K562 (cell line): Measurements from ENCODE around the gene PHC1. TPM values are rescaled to one million over a fixed set of nuclear protein-coding genes. Genes with fewer than 3 reads are reported as not detected.

ENCODE experiments used
- ATAC-seq: fragments of 200-7000 bp; cut with Tn5 transposase; 3 replicates; pipeline ENCODE4 v1.9.1; 2020; ENCODE audit warnings: moderate library complexity
- BruUV-seq: library from RNA; stranded (reverse); fragments of 400-500 nt; replicated peaks from 2 replicates; lab custom pipeline; 2021; lab: Mats Ljungman, UMichigan
- CTCF ChIA-PET: fragments of 300-600 bp; formaldehyde crosslinking; extraction: SDS; loops from one replicate; lab custom pipeline; 2021; ENCODE audit warnings: low intra/inter-chr PET ratio; lab: Yijun Ruan, JAX
- POLR2A ChIA-PET: fragments of 300-600, 350-650 bp; sonication (Branson Sonifier 250); formaldehyde crosslinking; extraction: SDS; loops from one replicate; lab custom pipeline; 2021; ENCODE audit warnings: antibody characterized with exemption, inconsistent platforms; lab: Yijun Ruan, JAX
- DNase-seq, 4 experiments: peaks; one replicate each; pipeline versions ENCODE4 v3.0.0 to v3.0.0-alpha.2; 2011 to 2018; ENCODE audit warnings: low spot score in 3 of 4, mixed read lengths in 3 of 4; ENCODE audit errors: extremely low read depth in 1 of 4
- FAIRE-seq: peaks from 2 replicates; lab custom pipeline; 2011; peaks lifted over from hg19 to GRCh38; lab: Jason Lieb, UNC
- H2AFZ ChIP-seq: 2 replicates; pipeline ENCODE4 v1.6.0; 2011; ENCODE audit warnings: low read depth, low read length, control low read depth, inconsistent platforms
- H3K27ac ChIP-seq: fragments of 200-600 bp; 3 replicates; pipeline ENCODE4 v1.8.0; 2011; ENCODE audit warnings: low read depth, mild to moderate bottlenecking, control low read depth, inconsistent platforms, low read length, moderate library complexity, mixed read lengths; ENCODE audit errors: extremely low read depth
- H3K27me3 ChIP-seq, 2 experiments: fragments of 300-600 bp in 1 of 2; 2 replicates in 1 of 2; 3 replicates in 1 of 2; pipeline versions ENCODE4 v1.6.0 to v1.8.0; 2011; ENCODE audit warnings: inconsistent platforms in 2 of 2, low read length in 2 of 2, mild to moderate bottlenecking in 1 of 2, mixed read lengths in 1 of 2, moderate library complexity in 1 of 2; ENCODE audit not compliant: control insufficient read depth in 2 of 2, insufficient read depth in 2 of 2
- H3K36me3 ChIP-seq: fragments of 300-600 bp; 3 replicates; pipeline ENCODE4 v1.8.0; 2011; ENCODE audit warnings: mild to moderate bottlenecking, low read length, inconsistent platforms; ENCODE audit not compliant: control insufficient read depth, insufficient read depth
- H3K4me1 ChIP-seq, 2 experiments: fragments of 200-600 bp in 1 of 2; replicated peaks in 1 of 2; 2 replicates in 1 of 2; 3 replicates in 1 of 2; pipeline versions ENCODE4 v1.5.1 to v1.8.0; 2011; ENCODE audit warnings: inconsistent platforms in 2 of 2, low read length in 2 of 2, mild to moderate bottlenecking in 1 of 2, mixed read lengths in 1 of 2, moderate library complexity in 1 of 2; ENCODE audit not compliant: control insufficient read depth in 2 of 2, insufficient read depth in 2 of 2
- H3K4me2 ChIP-seq: 2 replicates; pipeline ENCODE4 v1.6.1; 2011; ENCODE audit warnings: low read length, control low read depth, inconsistent platforms, mixed read lengths; ENCODE audit not compliant: insufficient read depth
- H3K4me3 ChIP-seq: fragments of 200-600 bp; sonication (generic), shearing (Covaris generic); 2 replicates; pipeline ENCODE4 v1.5.1; 2016; ENCODE audit warnings: control low read depth, inconsistent platforms
- H3K79me2 ChIP-seq: fragments of 200-600 bp; 3 replicates; pipeline ENCODE4 v1.8.0; 2011; ENCODE audit warnings: low read length, inconsistent platforms; ENCODE audit not compliant: control insufficient read depth, insufficient read depth
- H3K9ac ChIP-seq, 2 experiments: 2 replicates each; pipeline versions ENCODE4 v1.6.0 to v1.6.1; 2011; ENCODE audit warnings: low read depth in 2 of 2, low read length in 2 of 2, control low read depth in 1 of 2, inconsistent platforms in 1 of 2, mild to moderate bottlenecking in 1 of 2, mixed read lengths in 1 of 2; ENCODE audit not compliant: insufficient read depth in 1 of 2
- H3K9me1 ChIP-seq: one replicate; pipeline ENCODE4 v1.6.0; 2011; ENCODE audit warnings: inconsistent platforms, mild to moderate bottlenecking, low read length, moderate library complexity; ENCODE audit not compliant: control insufficient read depth, insufficient read depth
- H3K9me3 ChIP-seq: replicated peaks from 2 replicates; pipeline ENCODE4 v1.5.1; 2011; ENCODE audit warnings: low read depth, low read length, inconsistent platforms; ENCODE audit not compliant: control insufficient read depth, insufficient read depth
- H4K20me1 ChIP-seq: replicated peaks from 2 replicates; pipeline ENCODE4 v1.6.1; 2011; ENCODE audit warnings: low read length, inconsistent platforms, mixed read lengths; ENCODE audit not compliant: control insufficient read depth, insufficient read depth
- CEBPB ChIP-seq: fragments of 450-650 bp; IDR thresholded peaks from 2 replicates; pipeline ENCODE4 v1.6.1; 2016; ENCODE audit warnings: missing genetic modification characterization, missing compliant biosample characterization
- CEBPG ChIP-seq, 3 experiments: fragments of 200-800 bp in 1 of 3; sonication (Bioruptor generic) in 1 of 3; sonication (generic) in 1 of 3; formaldehyde crosslinking in 1 of 3; IDR thresholded peaks in 2 of 3; conservative IDR thresholded peaks in 1 of 3; 2 replicates each; pipeline versions ENCODE4 v1.6.1 to v1.8.0; 2016 to 2022; ENCODE audit warnings: missing compliant biosample characterization in 2 of 3, missing genetic modification characterization in 2 of 3, mild to moderate bottlenecking in 1 of 3, missing genetic modification reagents in 1 of 3
- CEBPZ ChIP-seq: fragments of 150-350 bp; IDR thresholded peaks from 2 replicates; pipeline ENCODE4 v1.6.1; 2014; ENCODE audit warnings: low read depth, mild to moderate bottlenecking, low read length, borderline replicate concordance
- DPF2 ChIP-seq: fragments of 450-650 bp; IDR thresholded peaks from 2 replicates; pipeline ENCODE4 v1.6.1; 2016
- MCM7 ChIP-seq, 2 experiments: fragments of 450-650 bp; IDR thresholded peaks; 2 replicates each; pipeline ENCODE4 v1.6.1; 2016 to 2018
- NFYB ChIP-seq: IDR thresholded peaks from 2 replicates; pipeline ENCODE4 v1.6.1; 2011; ENCODE audit warnings: mild to moderate bottlenecking, moderate library complexity; ENCODE audit not compliant: insufficient read length; ENCODE audit errors: extremely low read depth
- TGIF2 ChIP-seq: sonication (generic); formaldehyde crosslinking; IDR thresholded peaks from 2 replicates; pipeline ENCODE4 v1.8.1; 2022; ENCODE audit warnings: mild to moderate bottlenecking, missing genetic modification reagents, moderate library complexity
- ZNF324 ChIP-seq: fragments of 250-450 bp; sonication (Bioruptor Pico); IDR thresholded peaks from 2 replicates; pipeline ENCODE4 v1.4.0; 2020; ENCODE audit warnings: mild to moderate bottlenecking
- ZNF655 ChIP-seq: fragments of 250-450 bp; sonication (Bioruptor Pico); IDR thresholded peaks from 2 replicates; pipeline ENCODE4 v1.5.0; 2021
- WGBS: fragments of 100-300 bp; shearing (Covaris generic); methylation state at CpG from one replicate; pipeline ENCODE4 v1.1.6; 2016; ENCODE audit warnings: low coverage, mixed read lengths; ENCODE audit not compliant: insufficient coverage; ENCODE audit errors: missing lambda C conversion rate; 5-methylcytosine and 5-hydroxymethylcytosine counted together
- in situ Hi-C: fragments of 300-500 bp; cut with MboI; formaldehyde crosslinking; loops from 4 replicates; pipeline ENCODE4 v1.15.0; 2018; ENCODE audit warnings: inconsistent platforms, mixed read lengths
- intact Hi-C: fragments of 100-400 bp; cut with micrococcal nuclease; formaldehyde crosslinking; loops from 2 replicates; pipeline ENCODE4 v1.14.2; 2022
- polyA plus RNA-seq, 8 experiments: library from polyadenylated mRNA; depleted of rRNA in 4 of 8; stranded (reverse) in 5 of 8; unstranded in 3 of 8; fragments of >200 nt; fragmentation: Nextera tagmentation in 2 of 8; fragmentation: Illumina TruSeq in 1 of 8; extraction: Ambion mirVana in 2 of 8; extraction: Trizol in 1 of 8; gene quantifications; 2 replicates each; pipeline versions ENCODE4 v1.2.1 to v1.2.3, GENCODE V29; 2011 to 2014; ENCODE audit warnings: inconsistent platforms in 1 of 8, missing spikeins in 1 of 8
- total RNA-seq, 7 experiments: library from RNA; depleted of rRNA in 6 of 7; stranded (reverse); fragments of >200 nt in 6 of 7; fragmentation: Illumina TruSeq in 2 of 7; extraction: Trizol in 2 of 7; gene quantifications; 2 replicates each; pipeline versions ENCODE4 v1.2.1 to v1.2.3, GENCODE V29; 2011 to 2021; ENCODE audit warnings: low replicate concordance in 1 of 7

PHC1 gene
- total and polyA plus RNA-seq, 9 of the 15 experiments (the other 6 are each of a cell fraction or from before 2014, with no cell fraction given), result 1.9 to 13.7 (median 6.9) TPM

GRCh38 chr12:8943565-8944186 lies 29.4 kb downstream of the PHC1 start:
- in situ Hi-C loops (no loop called here), intact Hi-C loops (no loop called here)
- ChIA-PET CTCF (no interaction called here), POLR2A (no interaction called here)
- DNase-seq, result no peak
- ATAC-seq, result no peak
- no TSS peak for BruUV-seq
- peaks cover 55% of the 10 kb centered on the region for H3K36me3 ChIP-seq
- H3K9me1 ChIP-seq, result no peaks in the 10 kb centered on the region
- no peak overlapping the region for H3K4me2 ChIP-seq
- no peak overlapping the region for H2AFZ ChIP-seq
- no peaks in the 10 kb centered on the region for H3K9me3 ChIP-seq
- H3K4me1 ChIP-seq, result peaks cover 0 to 8% of the 10 kb centered on the region in 2 experiments; a peak in 1 of 5 replicates
- WGBS, result 95% methylated on average over 10 of the region's 10 CpGs
- peaks cover 2% of the 10 kb centered on the region; the same call in 1 of the 2 replicates for H4K20me1 ChIP-seq
- H3K4me3 ChIP-seq, result no peak overlapping the region
- TF ChIP-seq CEBPB, result peak; percentile 62
- TF ChIP-seq DPF2, result no peak
- no peak for TF ChIP-seq CEBPG (CRISPR knock-in tag; IDR thresholded peaks at IDR 0.05)
- TF ChIP-seq CEBPG (tag; conservative IDR thresholded peaks at IDR 0.05 in 1 of 2, IDR thresholded peaks at IDR 0.05 in 1 of 2), result peak in 1 of 2 experiments; percentile 54; a peak in 2 of 4 replicates
- TF ChIP-seq NFYB, result no peak
- no peak overlapping the region for H3K27ac ChIP-seq
- H3K79me2 ChIP-seq, result peaks cover 37% of the 10 kb centered on the region
- no peak for FAIRE-seq
- no peak overlapping the region for H3K9ac ChIP-seq
- H3K27me3 ChIP-seq, result no peaks in the 10 kb centered on the region

- POLR2A ChIA-PET, result interaction anchor here (1.3 kb wide), 1 partner anchor 26 kb away, joined by 4 read pairs; no protein-coding TSS in a partner anchor
- Histone ChIP-seq H3K27ac (no peak overlapping the region), H3K9ac (no peak overlapping the region), H3K36me3 (peaks cover 50% of the 10 kb centered on the region), H2AFZ (no peak overlapping the region), H3K4me3 (no peak overlapping the region), H3K4me1 (peaks cover 0 to 8% of the 10 kb centered on the region in 2 experiments; a peak in 2 of 5 replicates), H3K9me3 (no peaks in the 10 kb centered on the region), H3K4me2 (no peak overlapping the region), H4K20me1 (peaks cover 8% of the 10 kb centered on the region; the same call in 1 of the 2 replicates), H3K27me3 (no peaks in the 10 kb centered on the region), H3K79me2 (peaks cover 62% of the 10 kb centered on the region), H3K9me1 (no peaks in the 10 kb centered on the region)
- CTCF ChIA-PET, result no interaction called here
- no peak for FAIRE-seq
- DNase-seq, result no peak
- no TSS peak for BruUV-seq
- WGBS, result 91% methylated on average over 1 of the region's 1 CpG
- intact Hi-C loops (no loop called here), in situ Hi-C loops (no loop called here)
- ATAC-seq, result no peak
- TF ChIP-seq CEBPZ, result no peak
- no peak for TF ChIP-seq ZNF324 (CRISPR knock-in tag)
- no peak for TF ChIP-seq MCM7 (IDR thresholded peaks at IDR 0.05)
- no peak for TF ChIP-seq TGIF2 (CRISPR knock-in tag)
- TF ChIP-seq ZNF655 (CRISPR knock-in tag), result no peak
Measured at GRCh38 chr12:8946733-8947132, 32.4 kb downstream of the PHC1 start.
